Activated T-helper 9 cell treated with anti-CD3 and anti-CD28 coated beads, Interleukin-2, amount 50 U/mL, for 16 hours (primary cell): ENCODE results near the gene MUCL1.
A peak's percentile ranks its signal among the peaks of the same experiment; 100 is the strongest.
"Not testable (repeated sequence)": the region's sequence is repeated elsewhere in the genome, so short reads cannot be mapped to it uniquely, and the experiment has no call there.

Experiments used
- DNase-seq: peaks from one replicate; pipeline ENCODE4 v3.0.0-alpha.2; 2020; ENCODE audit warnings: low read depth

MUCL1 gene

GRCh38 chr12:54853933-54854538 lies at the start of gene MUCL1:
TSS of gene MUCL1 (plus strand) at chr12:54854516. CDS start at chr12:54854583, 67 bp downstream.
- peak; percentile 41 for DNase-seq

- no peak for DNase-seq
Measured at GRCh38 chr12:54821676-54822075, 32.6 kb upstream of the MUCL1 start.

GRCh38 chr12:54824402-54824801 lies 29.9 kb upstream of the MUCL1 start:
- no peak for DNase-seq

- no peak for DNase-seq
Measured at GRCh38 chr12:54829511-54829910, 24.8 kb upstream of the MUCL1 start.

GRCh38 chr12:54830199-54830598 lies 24.1 kb upstream of the MUCL1 start:
- DNase-seq: no peak

GRCh38 chr12:54831631-54832030 lies 22.7 kb upstream of the MUCL1 start:
- DNase-seq: no peak

- DNase-seq: no peak
Measured at GRCh38 chr12:54840244-54840865, 14.0 kb upstream of the MUCL1 start.

- DNase-seq: no peak
Measured at GRCh38 chr12:54857406-54857805, 3.1 kb downstream of the MUCL1 start.

- no peak for DNase-seq
Measured at GRCh38 chr12:54858562-54858961, 4.2 kb downstream of the MUCL1 start.

GRCh38 chr12:54859502-54859901 lies 5.2 kb downstream of the MUCL1 start:
- DNase-seq: no peak

- DNase-seq: no peak
Measured at GRCh38 chr12:54861927-54862326, 7.6 kb downstream of the MUCL1 start.

GRCh38 chr12:54863948-54864618 lies 9.8 kb downstream of the MUCL1 start:
- DNase-seq: no peak

- DNase-seq: no peak
Measured at GRCh38 chr12:54865683-54866324, 11.5 kb downstream of the MUCL1 start.

- DNase-seq: no peak
Measured at GRCh38 chr12:54868690-54869089, 14.4 kb downstream of the MUCL1 start.

GRCh38 chr12:54870048-54870447 lies 15.7 kb downstream of the MUCL1 start:
- DNase-seq: no peak

- DNase-seq: no peak
Measured at GRCh38 chr12:54870617-54871016, 16.3 kb downstream of the MUCL1 start.

- no peak for DNase-seq
Measured at GRCh38 chr12:54879150-54879549, 24.8 kb downstream of the MUCL1 start.

GRCh38 chr12:54879579-54879978 lies 25.3 kb downstream of the MUCL1 start:
- no peak for DNase-seq

GRCh38 chr12:54882079-54882478 lies 27.8 kb downstream of the MUCL1 start:
- DNase-seq: no peak

- DNase-seq: not testable (repeated sequence)
Measured at GRCh38 chr12:54882597-54882996, 28.3 kb downstream of the MUCL1 start.

- DNase-seq: not testable (repeated sequence)
Measured at GRCh38 chr12:54888428-54888827, 34.1 kb downstream of the MUCL1 start.

GRCh38 chr12:54890339-54890738 lies 36.0 kb downstream of the MUCL1 start:
- DNase-seq: no peak
